ENCODE data around the gene OR2AG1. TPM values are rescaled to one million over a fixed set of nuclear protein-coding genes. Genes with fewer than 3 reads are reported as not detected.
A peak's percentile ranks its signal among the peaks of the same experiment; 100 is the strongest.

The OR2AG1 gene, protein sequence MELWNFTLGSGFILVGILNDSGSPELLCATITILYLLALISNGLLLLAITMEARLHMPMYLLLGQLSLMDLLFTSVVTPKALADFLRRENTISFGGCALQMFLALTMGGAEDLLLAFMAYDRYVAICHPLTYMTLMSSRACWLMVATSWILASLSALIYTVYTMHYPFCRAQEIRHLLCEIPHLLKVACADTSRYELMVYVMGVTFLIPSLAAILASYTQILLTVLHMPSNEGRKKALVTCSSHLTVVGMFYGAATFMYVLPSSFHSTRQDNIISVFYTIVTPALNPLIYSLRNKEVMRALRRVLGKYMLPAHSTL
- total RNA-seq = not detected

- DNase-seq = no peak
Measured at GRCh38 chr11:6782720-6783119, at the start of gene OR2AG1. Gene OR2AG1, plus strand, starts transcription at chr11:6783020. Its CDS starts 2,018 bp downstream, at chr11:6785038.

DNA sequence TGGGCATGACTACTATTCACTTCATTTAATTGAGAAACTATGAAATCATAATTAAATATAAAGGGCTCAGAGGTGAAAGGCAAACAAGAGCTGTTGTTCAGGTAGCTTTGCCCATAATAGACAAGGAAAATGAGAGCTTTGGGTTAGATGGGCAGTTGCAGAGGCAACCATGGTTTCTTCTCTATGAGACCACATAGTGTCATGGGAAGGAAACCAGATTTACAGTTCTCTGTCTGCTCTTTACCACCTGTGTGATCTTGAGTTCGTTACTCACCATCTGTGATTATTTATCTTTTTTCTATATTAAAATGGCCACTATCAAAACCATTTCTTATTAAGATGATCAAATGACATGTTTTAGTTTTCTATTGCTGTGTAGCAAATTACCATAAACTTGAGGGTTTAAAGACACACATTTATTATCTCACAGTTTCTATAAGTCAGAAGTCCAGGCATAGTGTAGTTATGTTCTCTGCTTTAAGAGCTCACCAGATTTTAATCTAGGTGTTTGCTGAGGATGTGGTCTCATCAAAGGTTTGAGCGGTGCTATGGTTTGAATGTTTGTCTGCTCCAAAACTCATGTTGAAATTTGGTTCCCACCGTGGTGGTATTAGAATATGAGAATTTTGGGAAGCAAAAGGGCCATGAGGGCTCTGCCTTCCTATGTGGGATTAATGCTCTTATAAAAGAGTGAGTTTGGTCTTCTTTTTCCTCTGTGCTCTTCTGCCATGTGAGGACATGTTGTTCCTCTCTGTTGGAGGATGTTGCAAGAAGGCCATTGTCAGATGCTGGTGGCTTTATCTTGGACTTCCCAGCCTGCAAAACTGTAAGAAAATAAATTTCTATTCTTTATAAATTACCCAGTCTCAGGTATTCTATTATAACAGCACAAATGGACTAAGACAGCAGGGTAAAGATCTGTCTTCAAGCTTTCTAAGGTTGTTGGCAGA is 49.2 kb upstream of the OR2AG1 start:
- peak; percentile 26 for DNase-seq

DNA sequence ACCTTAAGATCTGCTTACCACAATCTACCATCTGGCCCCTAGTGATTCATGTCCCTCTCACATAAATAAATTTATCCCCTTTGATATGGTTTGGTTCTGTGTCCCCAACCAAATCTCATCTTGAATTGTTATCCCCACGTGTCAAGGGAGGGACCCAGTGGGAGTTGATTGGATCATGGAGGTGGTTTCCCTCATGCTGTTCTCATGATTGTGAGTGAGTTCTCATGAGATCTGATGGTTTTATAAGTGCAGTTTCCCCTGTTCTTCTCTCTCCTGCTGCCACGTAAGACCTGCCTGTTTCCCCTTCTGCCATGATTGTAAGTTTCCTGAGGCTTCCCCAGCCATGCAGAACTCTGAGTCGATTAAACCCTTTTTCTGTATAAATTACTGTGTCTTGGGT is 48.2 kb upstream of the OR2AG1 start:
- DNase-seq = no peak

DNA sequence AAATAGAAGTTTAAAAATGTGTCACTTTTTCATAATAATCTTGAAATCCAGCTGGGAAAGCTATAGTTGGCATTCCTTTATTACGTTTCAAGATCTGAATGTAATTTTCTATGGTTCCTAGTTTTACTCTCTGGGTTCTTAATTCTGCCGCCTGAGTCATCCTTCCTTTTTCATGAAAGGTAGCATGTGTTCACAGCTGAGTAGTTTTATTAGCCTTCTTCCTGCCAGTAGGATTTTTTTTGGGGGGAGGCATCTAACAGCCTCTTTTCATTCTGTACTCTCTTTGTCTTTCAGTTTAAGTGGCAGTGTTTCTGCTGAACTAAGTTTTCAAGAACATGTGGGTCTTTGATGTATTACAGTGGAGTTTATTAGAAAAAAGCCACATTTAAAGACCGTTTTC is 47.5 kb upstream of the OR2AG1 start:
- no peak for DNase-seq

DNA sequence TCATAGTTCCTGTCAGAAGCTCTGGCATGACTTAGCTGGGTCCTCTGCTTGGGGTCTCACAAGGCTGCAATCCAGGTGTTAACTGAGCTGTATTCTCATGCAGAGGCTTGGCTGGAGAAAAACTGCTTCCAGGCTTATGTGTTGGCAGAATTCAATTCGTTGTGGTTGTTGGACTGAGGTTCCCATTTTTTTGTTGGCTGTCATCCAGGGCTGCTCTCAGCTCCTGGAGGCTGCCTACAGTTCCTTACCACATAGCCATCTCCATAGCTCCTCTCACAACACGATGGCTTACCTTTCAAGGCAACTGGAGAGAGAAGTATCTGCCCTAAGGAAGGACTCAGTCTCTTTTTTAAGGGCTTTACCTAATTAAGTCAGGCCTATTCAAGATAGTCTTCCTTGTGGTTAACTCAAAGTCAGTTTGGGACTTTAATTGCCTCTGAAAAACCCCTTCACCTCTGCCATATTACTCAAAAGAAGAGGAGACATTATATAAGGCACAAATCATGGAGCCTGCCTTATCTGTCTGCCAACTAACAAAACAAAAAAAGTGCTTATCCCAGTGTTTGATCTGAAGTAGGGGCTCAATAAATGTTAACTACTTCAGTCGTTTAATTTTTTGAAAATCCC is 46.2 kb upstream of the OR2AG1 start:
- DNase-seq = no peak

- DNase-seq = peak; percentile 69
Measured at GRCh38 chr11:6737872-6738466, 44.9 kb upstream of the OR2AG1 start.

GRCh38 chr11:6738590-6738989 is 44.2 kb upstream of the OR2AG1 start:
- no peak for DNase-seq

DNA sequence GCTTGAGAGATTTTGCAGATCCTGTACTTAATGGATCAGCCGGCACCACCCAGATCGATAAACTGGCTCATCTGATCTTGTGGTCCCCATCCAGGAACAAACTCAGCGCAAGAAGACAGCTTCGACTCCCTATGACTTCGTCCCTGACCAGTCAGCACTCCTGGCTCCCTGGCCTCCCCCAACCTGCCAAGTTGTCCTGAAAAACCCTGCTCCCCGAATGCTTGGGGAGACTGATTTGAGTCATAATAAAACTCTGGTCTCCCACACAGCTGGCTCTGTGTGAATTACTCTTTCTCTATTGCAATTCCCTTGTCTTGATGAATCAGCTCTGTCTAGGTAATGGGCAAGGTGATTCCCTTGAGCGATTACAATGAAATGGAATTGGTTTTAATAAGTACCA is 40.6 kb upstream of the OR2AG1 start:
- no peak for DNase-seq

DNA sequence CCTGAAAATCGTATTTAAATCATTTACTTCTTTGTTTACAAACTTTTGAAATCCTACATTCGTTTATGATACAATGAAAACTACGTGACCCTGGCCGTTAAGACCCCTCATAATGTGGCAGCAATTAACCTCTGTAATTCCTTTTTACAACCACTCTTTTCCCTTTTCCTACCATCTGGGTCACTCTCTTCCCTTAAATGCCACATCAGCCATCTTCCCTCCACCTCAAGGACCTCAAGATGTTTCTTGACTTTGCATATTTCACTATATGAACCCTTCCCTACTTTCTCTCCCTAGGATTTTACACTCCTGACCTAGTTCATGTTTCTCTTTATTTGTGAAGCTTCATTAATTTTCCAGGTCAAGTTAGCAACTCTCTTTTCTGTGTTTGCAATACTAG is 37.8 kb upstream of the OR2AG1 start:
- no peak for DNase-seq

DNA sequence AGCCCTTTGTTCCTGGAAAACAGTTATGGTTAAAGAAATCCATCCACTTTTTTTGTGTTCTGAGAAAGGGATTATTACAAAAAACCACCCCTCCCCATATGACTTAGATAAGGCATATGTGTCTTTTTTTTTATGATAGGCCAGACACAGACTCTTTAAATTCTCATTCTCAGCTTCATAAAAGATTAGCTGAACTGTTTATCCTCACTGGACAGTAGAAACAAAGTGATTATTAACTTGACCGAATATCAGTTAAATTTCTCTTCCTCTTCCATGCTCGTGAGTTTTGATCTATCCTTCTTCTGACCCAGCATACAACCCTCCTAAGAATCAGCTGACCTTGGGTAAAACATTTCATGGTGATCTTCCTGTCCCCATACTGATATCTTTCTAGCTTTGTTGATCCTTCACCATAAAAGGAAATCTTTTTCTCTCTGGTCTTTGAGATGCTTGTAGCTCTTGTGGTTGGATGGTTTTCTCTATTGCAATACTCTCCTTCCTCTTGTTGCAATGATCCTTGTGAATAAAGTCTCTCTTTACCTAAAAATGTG is 37.3 kb upstream of the OR2AG1 start:
- DNase-seq = no peak

DNA sequence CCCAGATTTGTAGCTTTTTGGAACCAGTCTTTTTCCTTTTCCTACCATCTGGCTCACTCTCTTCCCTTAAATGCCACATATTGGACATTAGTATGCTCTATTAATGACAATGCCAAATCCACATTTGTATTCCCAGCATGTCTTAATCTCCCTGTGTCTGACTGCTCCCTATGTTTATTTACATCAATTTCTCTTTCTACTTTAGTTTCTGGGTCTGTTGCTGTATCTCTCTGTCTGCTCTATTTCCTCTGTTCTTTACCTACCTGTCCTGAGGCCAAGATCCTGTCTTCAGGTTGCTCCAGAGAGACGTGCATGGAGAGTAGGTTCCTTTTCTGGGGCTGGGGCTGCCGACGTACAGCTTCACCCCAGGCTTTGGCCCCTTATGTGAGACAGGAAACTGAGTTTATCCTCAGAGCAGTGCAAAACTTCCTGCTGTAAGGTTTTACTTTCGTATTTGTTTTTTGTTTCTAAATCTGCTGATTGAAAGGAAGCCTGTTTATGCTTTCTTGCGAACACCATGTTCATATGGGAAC is 36.7 kb upstream of the OR2AG1 start:
- peak; percentile 32 for DNase-seq

GRCh38 chr11:6746626-6747025 is 36.2 kb upstream of the OR2AG1 start:
- DNase-seq = no peak

DNA sequence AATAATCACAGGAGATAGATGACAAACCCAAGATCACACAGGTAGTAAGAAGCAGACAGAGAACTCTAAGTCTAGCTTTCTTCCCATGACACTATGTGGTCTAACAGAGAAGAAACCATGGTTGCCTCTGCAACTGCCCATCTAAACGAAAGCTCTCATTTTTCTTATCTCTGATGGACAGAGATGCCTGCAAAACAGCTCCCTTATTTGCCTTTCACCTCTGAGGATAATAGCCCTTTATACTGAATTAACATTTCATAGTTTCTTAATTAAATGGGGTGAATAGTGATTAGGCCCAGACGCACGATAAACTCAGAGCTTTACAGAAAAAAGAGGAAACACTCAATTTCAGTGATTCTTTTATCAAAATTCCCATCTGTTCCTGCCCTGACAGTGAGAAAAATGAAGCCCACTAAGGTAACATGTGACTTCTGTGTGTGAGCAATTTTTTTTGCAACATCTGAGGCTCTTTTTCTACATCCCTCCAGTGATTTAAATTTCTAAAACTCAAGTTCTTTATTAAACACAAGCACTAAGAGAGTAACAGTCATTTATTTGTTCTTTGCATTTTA is 35.6 kb upstream of the OR2AG1 start:
- no peak for DNase-seq

DNA sequence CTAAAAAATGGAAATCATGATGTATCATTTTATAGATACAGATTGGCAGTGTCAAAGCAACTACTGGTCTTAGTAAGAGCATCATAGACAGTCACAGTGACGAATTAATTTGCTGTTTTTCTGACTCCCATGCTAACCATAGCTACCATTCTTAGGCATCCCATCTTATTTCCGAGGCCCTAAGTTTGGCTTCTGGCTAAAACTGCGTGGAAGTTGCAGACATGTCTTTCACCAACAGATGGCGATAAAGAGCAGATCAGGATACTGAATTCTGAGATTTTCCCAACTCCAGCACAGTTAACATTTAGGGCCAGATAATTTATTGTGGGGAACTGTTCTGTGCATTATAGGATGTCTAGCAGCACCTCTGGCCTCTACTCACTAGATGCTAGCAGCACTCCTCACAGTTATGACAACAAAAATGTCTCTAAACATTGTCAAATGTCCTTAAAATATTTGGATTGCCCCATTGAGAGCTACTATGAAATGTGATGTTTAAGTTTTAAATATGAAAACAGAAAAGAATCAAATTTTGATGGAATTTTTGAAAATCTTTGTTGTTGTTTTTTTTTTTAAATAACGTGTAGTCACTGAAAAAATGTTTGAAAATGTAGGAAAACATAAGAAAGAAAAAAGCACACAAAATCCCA is 27.4 kb upstream of the OR2AG1 start:
- DNase-seq = no peak

DNA sequence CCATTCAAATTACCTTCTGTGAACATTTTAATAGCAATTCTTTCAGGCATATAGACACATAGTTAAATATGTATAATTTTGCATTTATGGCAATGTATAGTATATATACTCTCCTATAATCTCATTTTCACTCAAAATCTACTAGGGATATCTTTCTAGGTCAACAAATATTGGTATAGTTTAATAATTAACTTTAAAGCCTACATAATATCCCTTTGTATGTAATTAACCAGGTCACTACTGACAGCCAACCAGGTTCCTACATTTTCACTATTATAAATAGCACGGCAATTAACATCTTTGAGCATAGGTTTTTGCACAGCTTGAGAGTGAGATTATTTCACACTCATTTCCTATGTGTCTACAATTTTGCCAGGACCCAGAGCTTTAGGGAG is 26.9 kb upstream of the OR2AG1 start:
- DNase-seq = no peak

DNA sequence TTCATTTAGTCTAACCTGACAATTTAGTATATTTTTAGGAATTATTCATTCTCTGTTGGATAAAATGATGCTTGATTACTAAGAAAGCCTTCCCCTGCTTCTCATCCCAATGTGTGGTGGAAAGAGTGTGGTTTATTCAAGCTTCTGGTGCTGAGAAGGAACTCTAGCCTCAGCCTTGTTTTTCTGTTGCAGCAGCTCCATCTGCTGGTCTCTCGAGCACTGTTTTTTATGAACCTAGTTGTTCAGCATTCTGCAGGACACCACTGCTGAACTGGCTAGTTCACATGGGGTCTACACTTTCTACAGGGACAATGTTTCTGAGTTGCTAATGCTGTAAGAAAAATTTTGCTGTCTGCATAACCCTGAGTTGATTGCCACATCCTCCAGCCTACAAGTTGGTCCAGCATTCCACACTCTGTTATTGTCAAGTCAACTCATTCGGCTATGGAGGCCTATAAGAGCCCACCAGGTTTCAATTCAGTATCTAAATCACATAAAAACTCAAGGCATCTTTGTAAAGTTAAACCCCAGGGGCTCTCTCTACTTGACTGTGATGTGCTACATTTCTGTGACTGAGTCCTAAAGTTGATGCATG is 25.4 kb upstream of the OR2AG1 start:
- peak; percentile 43 for DNase-seq

DNA sequence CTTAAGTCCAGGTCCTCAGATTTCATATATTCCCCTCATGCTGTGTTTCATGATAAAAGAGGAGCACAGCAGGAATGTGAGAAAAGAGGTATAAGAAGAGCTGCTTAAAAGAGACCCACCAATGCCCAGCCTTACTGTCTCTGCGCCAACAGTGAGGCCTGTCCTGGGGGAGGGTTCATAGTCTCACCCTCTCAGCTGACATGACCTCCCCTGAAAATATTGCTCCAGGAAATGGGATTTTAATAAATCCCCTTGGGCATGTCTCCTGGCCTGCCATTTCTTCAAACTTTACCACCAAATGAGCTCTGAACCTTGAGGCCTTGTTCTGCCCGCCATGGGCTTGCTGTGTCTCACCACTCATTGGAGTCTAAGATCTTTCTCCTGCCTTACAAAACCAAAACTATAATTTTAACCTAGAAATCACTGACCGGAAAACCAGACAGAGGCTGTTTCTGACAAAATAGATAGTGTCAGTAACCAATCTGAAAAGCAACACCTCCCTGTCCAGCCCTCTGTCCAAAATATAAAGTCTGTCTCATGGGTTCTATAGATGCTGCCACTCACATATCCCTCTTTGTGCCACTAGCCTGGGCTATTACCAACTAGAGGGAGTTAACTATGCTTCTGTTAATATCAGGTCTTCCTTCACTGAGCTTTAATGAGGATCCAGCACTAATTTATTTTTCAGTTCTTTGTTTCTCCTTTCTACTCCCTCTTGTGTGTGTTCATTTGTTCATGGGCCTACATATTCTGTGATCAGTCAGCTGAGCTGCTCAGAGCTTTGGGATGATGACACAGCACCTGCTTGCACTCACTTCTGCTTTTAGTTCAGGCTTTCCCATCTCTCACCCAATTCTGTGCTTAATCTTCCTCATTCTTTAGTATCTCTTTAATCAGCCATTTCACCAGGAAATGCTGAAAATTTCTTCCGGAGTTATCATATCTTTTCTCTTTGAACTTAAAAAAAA is 10.6 kb upstream of the OR2AG1 start, which contains the start of gene OR2AG2:
Gene OR2AG2 (minus strand): TSS at position 51 of the 968 bp plus-strand sequence. CDS start 3,019 bp downstream, outside the sequence.
- DNase-seq = no peak

DNA sequence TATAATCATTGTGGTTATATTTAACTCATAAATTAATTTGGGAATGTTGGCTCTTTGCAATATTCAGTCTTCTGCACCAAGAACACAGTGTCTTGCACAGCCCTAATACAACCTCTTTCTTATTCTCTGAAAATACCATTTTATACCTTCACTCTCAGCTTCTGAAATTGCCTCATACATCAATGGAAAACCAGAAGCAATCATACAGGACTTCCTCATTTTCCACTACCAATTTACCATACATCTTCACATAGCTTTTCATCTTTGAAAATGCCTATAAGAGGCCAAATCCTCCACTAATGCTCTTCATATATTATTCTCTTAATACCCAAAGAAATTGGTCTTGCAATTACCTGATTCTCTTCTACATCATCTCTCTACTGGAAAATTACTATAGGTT is 4.3 kb upstream of the OR2AG1 start:
- DNase-seq = no peak

DNA sequence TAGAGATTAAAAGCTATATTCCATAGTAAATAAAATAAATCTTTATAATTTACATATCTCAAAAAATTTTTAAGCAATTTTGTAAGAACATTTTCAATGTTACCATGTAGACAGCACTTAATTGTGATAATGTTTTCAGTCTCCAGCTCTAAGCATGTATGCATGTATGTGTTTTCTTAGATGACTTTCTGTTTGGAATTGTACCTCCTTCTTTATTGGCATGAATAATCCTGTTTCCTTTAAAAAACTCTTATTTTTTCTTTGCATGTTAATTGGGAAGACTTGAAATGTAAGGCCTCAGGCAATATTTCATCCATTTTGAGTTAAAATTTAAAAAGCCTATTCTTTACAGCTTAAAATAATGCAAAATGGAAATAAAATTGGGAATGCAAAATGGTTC is 2.0 kb upstream of the OR2AG1 start:
- no peak for DNase-seq

DNA sequence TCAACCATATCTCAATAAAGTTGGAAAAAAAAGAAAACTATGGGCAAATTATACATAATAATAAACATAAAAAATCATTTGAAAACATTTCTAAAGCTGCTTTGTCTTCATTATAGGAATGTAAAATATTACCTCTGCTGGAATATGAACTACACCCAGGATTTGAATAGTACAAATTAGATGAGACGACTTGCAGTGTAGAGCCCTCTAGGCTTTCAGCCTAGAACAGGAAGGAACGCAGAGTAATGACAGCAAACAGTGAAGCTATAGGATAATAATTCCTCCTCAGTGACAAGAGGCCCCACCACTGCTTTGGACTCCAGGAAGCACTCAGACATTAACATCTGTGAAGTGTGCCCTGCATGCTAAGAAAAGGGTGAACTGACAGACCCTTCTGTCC is 7.7 kb downstream of the OR2AG1 start:
- DNase-seq = no peak

Data from effector CD4-positive, alpha-beta T cell (primary cell).